ENCODE data around the gene ARHGAP40. TPM values are rescaled to one million over a fixed set of nuclear protein-coding genes. Genes with fewer than 3 reads are reported as not detected.

Gene ARHGAP40
- total and polyA plus RNA-seq, 2 of the 13 experiments (the other 11 are each of a cell fraction or from before 2014, with no cell fraction given): 0.75 to 2.1 TPM

- TF ChIP-seq PRDM4 (CRISPR knock-in tag; IDR thresholded peaks at IDR 0.05; ENCODE audit: borderline replicate concordance) (no peak), YEATS2 (CRISPR knock-in tag; IDR thresholded peaks at IDR 0.05; ENCODE audit: borderline replicate concordance) (no peak), ZNF761 (CRISPR knock-in tag; conservative IDR thresholded peaks at IDR 0.05) (no peak), ZNF343 (CRISPR knock-in tag; IDR thresholded peaks at IDR 0.05) (no peak), HNRNPUL1 (IDR thresholded peaks at IDR 0.05; ENCODE audit: low read depth, low read length) (no peak), SMAD3 (CRISPR knock-in tag; IDR thresholded peaks at IDR 0.05) (no peak), ETV5 (CRISPR knock-in tag; IDR thresholded peaks at IDR 0.05; ENCODE audit: borderline replicate concordance) (no peak), ZNF18 (CRISPR knock-in tag; IDR thresholded peaks at IDR 0.05; ENCODE audit: insufficient replicate concordance) (no peak), NR3C1 (CRISPR knock-in tag; IDR thresholded peaks at IDR 0.05) (no peak), ZNF781 (CRISPR knock-in tag; IDR thresholded peaks at IDR 0.05; ENCODE audit: borderline replicate concordance, not compliant biosample characterization) (no peak), ZKSCAN5 (CRISPR knock-in tag; IDR thresholded peaks at IDR 0.05) (no peak), ZNF367 (CRISPR knock-in tag; IDR thresholded peaks at IDR 0.05; ENCODE audit: borderline replicate concordance) (no peak), ZNF713 (CRISPR knock-in tag; IDR thresholded peaks at IDR 0.05) (no peak), POGZ (CRISPR knock-in tag; IDR thresholded peaks at IDR 0.05) (no peak), SNAPC4 (CRISPR knock-in tag; IDR thresholded peaks at IDR 0.05) (no peak)
- TF ChIP-seq, protein P1, sequence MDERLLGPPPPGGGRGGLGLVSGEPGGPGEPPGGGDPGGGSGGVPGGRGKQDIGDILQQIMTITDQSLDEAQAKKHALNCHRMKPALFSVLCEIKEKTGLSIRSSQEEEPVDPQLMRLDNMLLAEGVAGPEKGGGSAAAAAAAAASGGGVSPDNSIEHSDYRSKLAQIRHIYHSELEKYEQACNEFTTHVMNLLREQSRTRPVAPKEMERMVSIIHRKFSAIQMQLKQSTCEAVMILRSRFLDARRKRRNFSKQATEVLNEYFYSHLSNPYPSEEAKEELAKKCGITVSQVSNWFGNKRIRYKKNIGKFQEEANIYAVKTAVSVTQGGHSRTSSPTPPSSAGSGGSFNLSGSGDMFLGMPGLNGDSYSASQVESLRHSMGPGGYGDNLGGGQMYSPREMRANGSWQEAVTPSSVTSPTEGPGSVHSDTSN (CRISPR knock-in tag; IDR thresholded peaks at IDR 0.05): no peak
- TF ChIP-seq, protein P2, sequence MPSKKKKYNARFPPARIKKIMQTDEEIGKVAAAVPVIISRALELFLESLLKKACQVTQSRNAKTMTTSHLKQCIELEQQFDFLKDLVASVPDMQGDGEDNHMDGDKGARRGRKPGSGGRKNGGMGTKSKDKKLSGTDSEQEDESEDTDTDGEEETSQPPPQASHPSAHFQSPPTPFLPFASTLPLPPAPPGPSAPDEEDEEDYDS (CRISPR knock-in tag; IDR thresholded peaks at IDR 0.05): no peak
Measured at GRCh38 chr20:38581013-38581412, 20.6 kb upstream of the ARHGAP40 start, which contains the start of gene ADIG (continued).
